HCT116 (cell line): ENCODE measurements around the gene NDOR1. TPM values are rescaled to one million over a fixed set of nuclear protein-coding genes. Genes with fewer than 3 reads are reported as not detected.

Experiments used
- ATAC-seq: fragments of 200-7000 bp; cut with Tn5 transposase; 2 replicates; pipeline ENCODE4 v1.9.1; 2020; ENCODE audit warnings: mild to moderate bottlenecking, moderate library complexity
- BruUV-seq: library from RNA; stranded (reverse); fragments of 400-500 nt; replicated peaks from 2 replicates; lab custom pipeline; 2021; lab: Mats Ljungman, UMichigan
- CTCF ChIA-PET: fragments of 300-600 bp; sonication (Branson Sonifier 250); formaldehyde crosslinking; loops from one replicate; lab custom pipeline; 2021; ENCODE audit warnings: antibody characterized with exemption; lab: Charles Lee
- POLR2A ChIA-PET: fragments of 300-600, 350-600 bp; sonication (Branson Sonifier 250); formaldehyde crosslinking; loops from one replicate; lab custom pipeline; 2021; ENCODE audit warnings: antibody characterized with exemption; lab: Charles Lee
- RAD21 ChIA-PET, 2 experiments: fragments of 300-600 bp; sonication (Branson Sonifier 250); formaldehyde crosslinking; loops; one replicate each; lab custom pipeline; 2023; ENCODE audit warnings: low total read pairs in 2 of 2; ENCODE audit not compliant: uncharacterized antibody in 2 of 2, unreplicated experiment in 2 of 2, low non-redundant PET in 1 of 2; lab: Charles Lee
- DNase-seq: peaks from one replicate; pipeline ENCODE4 v3.0.0-alpha.2; 2010; ENCODE audit warnings: low read depth, low spot score
- H2AFZ ChIP-seq: fragments of 200-600 bp; shearing (Covaris generic), sonication (generic); 2 replicates; pipeline ENCODE4 v1.6.1; 2017; ENCODE audit warnings: low read depth, mixed run types, mixed read lengths, antibody characterized with exemption, low read length; ENCODE audit not compliant: poor library complexity, severe bottlenecking
- H3K27ac ChIP-seq: 2 replicates; pipeline ENCODE4 v1.5.1; 2012; ENCODE audit warnings: low read depth, low read length
- H3K27me3 ChIP-seq: fragments of 200-600 bp; sonication (generic); 2 replicates; pipeline ENCODE4 v1.6.1; 2016; ENCODE audit warnings: mixed run types, low read length, mixed read lengths; ENCODE audit not compliant: insufficient read depth
- H3K36me3 ChIP-seq, 2 experiments: fragments of 200-500 bp in 1 of 2; fragments of 200-600 bp in 1 of 2; sonication (Bioruptor generic) in 1 of 2; sonication (generic) in 1 of 2; 2 replicates each; pipeline versions ENCODE4 v1.5.1 to v1.6.1; 2014 to 2016; ENCODE audit warnings: low read length in 2 of 2, inconsistent platforms in 1 of 2, mixed read lengths in 1 of 2, mixed run types in 1 of 2; ENCODE audit not compliant: insufficient read depth in 2 of 2, control insufficient read depth in 1 of 2
- H3K4me1 ChIP-seq, 2 experiments: fragments of 200-600 bp in 1 of 2; sonication (generic) in 1 of 2; 2 replicates each; pipeline versions ENCODE4 v1.5.1 to v1.6.1; 2012 to 2017; ENCODE audit warnings: low read length in 2 of 2, inconsistent platforms in 1 of 2, mild to moderate bottlenecking in 1 of 2, mixed read lengths in 1 of 2, mixed run types in 1 of 2, moderate library complexity in 1 of 2; ENCODE audit not compliant: insufficient read depth in 2 of 2, control insufficient read depth in 1 of 2
- H3K4me2 ChIP-seq: fragments of 200-600 bp; sonication (generic); 2 replicates; pipeline ENCODE4 v1.6.1; 2017; ENCODE audit warnings: mixed run types, low read length, mixed read lengths
- H3K4me3 ChIP-seq, 2 experiments: fragments of 200-600 bp in 1 of 2; sonication (generic) in 1 of 2; replicated peaks in 1 of 2; 2 replicates each; pipeline ENCODE4 v1.5.1; 2011 to 2016; ENCODE audit warnings: low read length in 2 of 2, control low read depth in 1 of 2, low read depth in 1 of 2, mild to moderate bottlenecking in 1 of 2, mixed read lengths in 1 of 2, mixed run types in 1 of 2
- H3K79me2 ChIP-seq: fragments of 200-600 bp; sonication (generic); 2 replicates; pipeline ENCODE4 v1.6.1; 2017; ENCODE audit warnings: mild to moderate bottlenecking, mixed run types, low read length, moderate library complexity, mixed read lengths; ENCODE audit not compliant: insufficient read depth
- H3K9ac ChIP-seq: fragments of 200-600 bp; sonication (generic); 2 replicates; pipeline ENCODE4 v1.6.1; 2016; ENCODE audit warnings: low read length, mixed read lengths
- H3K9me2 ChIP-seq: fragments of 200-600 bp; sonication (generic), shearing (Covaris generic); 2 replicates; pipeline ENCODE4 v1.6.1; 2017; ENCODE audit warnings: mixed run types, mild to moderate bottlenecking, moderate library complexity; ENCODE audit not compliant: insufficient read depth
- H3K9me3 ChIP-seq, 2 experiments: fragments of 200-500 bp in 1 of 2; fragments of 200-600 bp in 1 of 2; sonication (Bioruptor generic) in 1 of 2; sonication (generic) in 1 of 2; 2 replicates each; pipeline ENCODE4 v1.6.1; 2014 to 2017; ENCODE audit warnings: low read length in 2 of 2, mixed read lengths in 2 of 2, inconsistent platforms in 1 of 2, low read depth in 1 of 2, mild to moderate bottlenecking in 1 of 2, mixed run types in 1 of 2, moderate library complexity in 1 of 2; ENCODE audit not compliant: control insufficient read depth in 1 of 2, insufficient read depth in 1 of 2
- H4K20me1 ChIP-seq: fragments of 200-600 bp; sonication (generic), shearing (Covaris generic); 2 replicates; pipeline ENCODE4 v1.6.1; 2017; ENCODE audit warnings: mixed run types, mild to moderate bottlenecking, moderate library complexity; ENCODE audit not compliant: insufficient read depth
- FOSL1 ChIP-seq: IDR thresholded peaks from 2 replicates; pipeline ENCODE4 v1.6.1; 2012; ENCODE audit warnings: low read depth
- JUND ChIP-seq: IDR thresholded peaks from 2 replicates; pipeline ENCODE4 v1.6.1; 2012
- POLR2A ChIP-seq: IDR thresholded peaks from 2 replicates; pipeline ENCODE4 v1.7.0; 2011; ENCODE audit warnings: borderline replicate concordance; ENCODE audit not compliant: insufficient read depth, insufficient read length; ENCODE audit errors: extremely low read depth
- REST ChIP-seq: IDR thresholded peaks from 2 replicates; pipeline ENCODE4 v1.6.1; 2012; ENCODE audit warnings: low read depth
- SRF ChIP-seq: IDR thresholded peaks from 2 replicates; pipeline ENCODE4 v1.6.1; 2012; ENCODE audit warnings: low read depth
- TCF7L2 ChIP-seq: IDR thresholded peaks from 2 replicates; pipeline ENCODE4 v1.7.0; 2011; ENCODE audit warnings: borderline replicate concordance, inconsistent platforms; ENCODE audit not compliant: insufficient read depth, insufficient read length; ENCODE audit errors: extremely low read depth
- intact Hi-C: fragments of 100-400 bp; cut with micrococcal nuclease; formaldehyde crosslinking; loops from 2 replicates; pipeline ENCODE4 v1.10.0; 2022
- total RNA-seq: library from RNA; stranded (reverse); gene quantifications from one replicate; pipeline ENCODE4 v1.2.1, GENCODE V29; 2021; ENCODE audit not compliant: unreplicated experiment

The NDOR1 gene
- total RNA-seq, 1 experiment from 2014 or later, result 28.4 TPM

- POLR2A ChIA-PET, result interaction anchor here (1.5 kb wide), 1 partner anchor 28 kb away, joined by 4 read pairs; no protein-coding TSS in a partner anchor
Observed at GRCh38 chr9:137178201-137178938, 27.1 kb upstream of the NDOR1 start.

More at GRCh38 chr9:137178201-137178938, 27.1 kb upstream of the NDOR1 start:
- Histone ChIP-seq H3K4me3 (no peak overlapping the region), H4K20me1 (no peaks in the 10 kb centered on the region), H3K9me2 (no peaks in the 10 kb centered on the region), H3K27me3 (no peaks in the 10 kb centered on the region), H2AFZ (no peak overlapping the region), H3K9me3 (no peaks in the 10 kb centered on the region), H3K4me1 (peaks cover 0 to 15% of the 10 kb centered on the region in 2 experiments; a peak in 2 of 4 replicates), H3K4me2 (no peak overlapping the region), H3K9ac (no peak overlapping the region), H3K27ac (no peak overlapping the region), H3K36me3 (peaks cover 0 to 3% of the 10 kb centered on the region in 2 experiments; a peak in 2 of 4 replicates), H3K79me2 (no peaks in the 10 kb centered on the region; the same call in 1 of the 2 replicates)
- TF ChIP-seq JUND, result no peak
- TF ChIP-seq TCF7L2, result no peak
- no peak for TF ChIP-seq POLR2A
- TF ChIP-seq REST, result no peak
- TF ChIP-seq FOSL1, result no peak
- TF ChIP-seq SRF, result no peak
- DNase-seq (no peak), ATAC-seq (no peak)
- ChIA-PET CTCF (interaction anchor here (0.6 kb wide), 1 partner anchor 27 kb away, joined by 5 read pairs; no protein-coding TSS in a partner anchor), RAD21 (no interaction called here)
- no TSS peak for BruUV-seq
- intact Hi-C loops, result no loop called here
